Thyroid gland (tissue), 4 donors: Measurements from ENCODE around the gene SLC52A3.

ENCODE experiments used
- POLR2A ChIP-seq, 2 donors: fragments of 450-650 bp; IDR thresholded peaks; one replicate each; pipeline ENCODE4 v1.6.1; 2017; ENCODE audit warnings: antibody characterized with exemption in 2 of 2, mild to moderate bottlenecking in 2 of 2, moderate library complexity in 1 of 2
- TF ChIP-seq, protein P1 (sequence below), 6 experiments: fragments of 200-600 bp in 3 of 6; fragments of 450-650 bp in 3 of 6; sonication (generic) in 3 of 6; IDR thresholded peaks; one replicate each; pipeline ENCODE4 v1.5.1; 2016 to 2019; ENCODE audit warnings: antibody characterized with exemption in 6 of 6, mild to moderate bottlenecking in 2 of 6, inconsistent platforms in 1 of 6, moderate library complexity in 1 of 6

DNA sequence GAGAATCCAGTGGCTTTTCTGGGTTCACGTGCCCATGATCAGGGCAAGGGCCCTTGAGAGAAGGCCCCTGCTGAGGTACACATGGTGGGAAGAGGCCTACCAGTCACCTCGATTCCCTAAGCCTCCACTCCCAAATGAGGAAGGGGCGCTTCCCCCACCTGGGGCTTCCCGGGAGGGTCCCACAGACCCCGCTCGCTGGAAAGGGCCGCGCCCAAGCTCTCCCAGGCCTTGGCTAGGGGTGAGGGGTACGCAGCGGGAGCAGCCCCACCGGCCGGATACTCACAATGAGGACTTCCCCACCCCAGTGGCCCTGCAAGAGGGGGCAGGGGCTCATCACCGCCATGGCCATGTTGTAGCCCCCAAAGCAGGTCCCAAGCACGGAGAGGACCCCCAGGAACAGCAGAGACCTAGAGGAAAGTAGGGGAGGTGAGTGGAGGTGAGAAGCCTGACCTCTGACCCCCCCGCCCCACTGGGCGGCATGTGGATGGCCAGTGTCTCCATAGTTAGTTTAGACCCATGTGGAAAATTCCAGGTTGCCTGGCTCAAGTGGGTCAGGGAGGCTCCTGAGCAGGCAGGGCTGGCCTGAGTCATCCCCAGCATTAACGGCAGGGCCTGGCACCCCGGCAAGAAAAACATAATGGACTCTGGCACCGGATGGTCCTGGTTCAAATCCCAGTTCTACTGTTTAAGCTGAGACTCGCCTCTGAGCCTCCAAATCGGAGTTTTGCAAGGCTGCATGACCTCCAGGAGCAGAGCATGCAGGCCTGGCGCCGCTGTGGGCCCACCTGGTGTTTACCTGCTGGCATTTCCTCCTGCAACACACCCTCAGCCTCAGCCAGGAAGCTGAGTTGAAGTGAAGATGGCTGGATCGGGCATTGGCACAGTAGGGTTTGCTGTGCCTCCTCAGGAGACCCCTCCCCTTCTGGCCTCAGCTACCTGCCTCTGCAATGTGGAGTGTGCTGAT is 6.6 kb downstream of the SLC52A3 start:
- TF ChIP-seq, protein P1, sequence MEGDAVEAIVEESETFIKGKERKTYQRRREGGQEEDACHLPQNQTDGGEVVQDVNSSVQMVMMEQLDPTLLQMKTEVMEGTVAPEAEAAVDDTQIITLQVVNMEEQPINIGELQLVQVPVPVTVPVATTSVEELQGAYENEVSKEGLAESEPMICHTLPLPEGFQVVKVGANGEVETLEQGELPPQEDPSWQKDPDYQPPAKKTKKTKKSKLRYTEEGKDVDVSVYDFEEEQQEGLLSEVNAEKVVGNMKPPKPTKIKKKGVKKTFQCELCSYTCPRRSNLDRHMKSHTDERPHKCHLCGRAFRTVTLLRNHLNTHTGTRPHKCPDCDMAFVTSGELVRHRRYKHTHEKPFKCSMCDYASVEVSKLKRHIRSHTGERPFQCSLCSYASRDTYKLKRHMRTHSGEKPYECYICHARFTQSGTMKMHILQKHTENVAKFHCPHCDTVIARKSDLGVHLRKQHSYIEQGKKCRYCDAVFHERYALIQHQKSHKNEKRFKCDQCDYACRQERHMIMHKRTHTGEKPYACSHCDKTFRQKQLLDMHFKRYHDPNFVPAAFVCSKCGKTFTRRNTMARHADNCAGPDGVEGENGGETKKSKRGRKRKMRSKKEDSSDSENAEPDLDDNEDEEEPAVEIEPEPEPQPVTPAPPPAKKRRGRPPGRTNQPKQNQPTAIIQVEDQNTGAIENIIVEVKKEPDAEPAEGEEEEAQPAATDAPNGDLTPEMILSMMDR (IDR thresholded peaks at IDR 0.05) = no peak
- no peak for TF ChIP-seq POLR2A (IDR thresholded peaks at IDR 0.05)
